Ammon's horn (tissue), 1 donor: Measurements from ENCODE around the gene MPEG1.

Experiments used
- DNase-seq: peaks from one replicate; pipeline ENCODE4 v3.0.0-alpha.2; 2016; ENCODE audit warnings: low spot score

The MPEG1 gene

GRCh38 chr11:59188954-59189353 is 23.8 kb downstream of the MPEG1 start:
- DNase-seq = no peak

DNA sequence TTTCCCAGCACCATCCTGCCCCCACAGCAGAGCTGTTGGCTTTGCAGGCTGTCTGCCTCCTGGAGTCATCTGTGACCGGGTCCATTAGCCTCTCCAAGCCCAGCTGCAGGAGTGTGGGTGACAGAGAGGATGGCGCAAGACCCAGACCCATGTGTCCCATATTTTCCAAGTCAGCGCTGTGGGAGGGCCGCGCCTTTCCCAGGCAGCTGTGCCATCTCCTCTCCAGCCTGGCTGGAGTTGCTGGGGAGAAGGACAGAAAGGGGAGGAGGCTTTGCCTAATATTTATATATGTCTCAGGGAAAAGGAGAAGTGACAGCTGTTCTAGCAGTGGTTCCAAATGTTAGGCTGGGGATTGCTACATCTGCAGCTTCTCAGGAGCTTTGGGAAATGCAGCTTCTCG is 25.1 kb downstream of the MPEG1 start:
- no peak for DNase-seq

DNA sequence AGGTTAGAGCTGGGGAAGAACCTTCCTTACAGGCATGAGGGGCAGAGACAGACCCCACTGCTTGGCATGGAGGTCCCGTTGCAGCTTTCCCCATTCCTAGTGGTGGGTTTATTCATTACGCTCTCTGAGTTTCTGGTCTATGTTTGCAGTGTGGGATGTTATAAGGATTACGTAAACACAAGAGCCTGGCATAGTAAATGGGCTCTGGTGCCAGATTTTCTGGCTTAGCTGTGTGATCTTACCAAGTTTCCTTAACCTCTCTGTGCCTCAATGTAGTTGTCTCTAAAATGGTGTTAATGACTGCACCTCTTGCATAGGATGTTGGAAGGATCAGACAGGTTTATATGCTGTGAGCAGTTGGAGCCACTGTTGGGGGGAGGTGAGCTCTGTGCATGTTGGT is 25.7 kb downstream of the MPEG1 start:
- no peak for DNase-seq

- DNase-seq = peak; percentile 51
Observed at GRCh38 chr11:59186130-59186594, 26.6 kb downstream of the MPEG1 start.

GRCh38 chr11:59185386-59185945 is 27.3 kb downstream of the MPEG1 start:
- no peak for DNase-seq

GRCh38 chr11:59184691-59185339 is 27.9 kb downstream of the MPEG1 start:
- DNase-seq = no peak

DNA sequence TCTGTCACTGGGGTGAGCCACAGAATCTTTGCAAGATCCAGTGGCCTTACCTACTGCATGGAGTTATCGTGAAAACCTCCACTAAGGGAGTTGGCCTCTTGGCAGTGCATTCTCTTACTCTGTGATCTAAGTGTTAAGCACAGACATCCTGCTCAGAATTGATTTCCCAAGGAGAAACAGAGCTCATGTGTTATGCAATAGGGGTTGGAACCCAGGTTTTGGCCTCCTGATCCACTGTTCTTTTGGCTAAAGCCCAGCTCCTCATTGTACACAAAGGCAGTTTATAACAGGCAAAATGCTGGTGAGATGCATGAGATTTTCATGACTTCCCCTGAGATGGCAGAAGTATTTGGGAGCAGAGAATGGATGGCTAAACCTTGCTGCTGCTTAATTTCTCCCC is 29.0 kb downstream of the MPEG1 start:
- no peak for DNase-seq

DNA sequence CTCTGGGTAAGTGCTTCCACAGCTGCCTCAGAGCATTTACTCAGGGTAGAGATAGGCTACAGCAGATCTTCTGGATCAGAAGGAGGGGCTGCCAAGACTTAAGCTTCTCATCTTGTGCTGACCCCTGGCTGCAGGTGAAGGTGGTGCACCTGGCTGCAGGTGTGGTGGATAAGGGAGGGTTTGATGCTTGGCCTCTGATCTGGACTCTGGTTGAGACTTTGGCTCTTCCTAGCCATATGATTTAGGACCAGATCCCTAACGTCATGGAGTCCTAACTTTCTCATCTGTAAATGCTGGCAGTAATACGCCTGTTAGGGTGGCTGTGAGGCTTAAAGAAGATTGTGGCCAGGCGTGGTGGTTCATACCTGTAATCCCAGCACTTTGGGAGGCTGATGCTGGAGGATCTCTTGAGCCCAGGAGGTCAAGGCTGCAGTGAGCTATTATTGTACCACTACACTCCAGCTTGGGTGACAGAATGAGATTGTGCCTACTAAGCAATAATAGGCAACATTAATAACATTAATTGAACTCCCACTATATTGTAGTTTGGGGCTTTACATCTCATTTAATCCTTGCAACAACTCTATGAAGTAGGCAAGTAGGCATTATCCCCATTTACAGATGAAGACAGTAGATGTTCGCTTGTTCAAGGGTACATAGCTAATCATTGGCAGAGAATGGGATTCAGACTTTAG is 30.1 kb downstream of the MPEG1 start:
- no peak for DNase-seq

GRCh38 chr11:59181746-59182456 is 30.8 kb downstream of the MPEG1 start:
- no peak for DNase-seq

DNA sequence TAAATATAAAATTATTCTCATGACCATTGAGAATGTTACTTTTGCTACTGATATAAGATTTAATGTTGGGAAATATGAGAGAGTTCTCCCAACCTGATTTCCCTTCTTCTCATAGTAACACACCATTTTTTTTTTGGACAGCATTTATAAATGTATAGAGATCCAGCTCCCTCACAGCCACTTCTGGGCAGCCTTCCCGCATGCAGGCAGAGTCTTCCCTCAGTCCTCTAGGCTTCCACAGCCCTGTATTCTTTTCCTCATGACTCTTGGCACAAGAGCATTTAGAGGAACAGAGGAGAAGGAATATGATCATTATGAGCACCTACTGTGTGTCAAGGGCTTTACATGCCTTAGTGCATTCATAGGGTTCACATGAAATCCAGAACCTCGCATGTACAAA is 31.8 kb downstream of the MPEG1 start:
- DNase-seq = no peak

DNA sequence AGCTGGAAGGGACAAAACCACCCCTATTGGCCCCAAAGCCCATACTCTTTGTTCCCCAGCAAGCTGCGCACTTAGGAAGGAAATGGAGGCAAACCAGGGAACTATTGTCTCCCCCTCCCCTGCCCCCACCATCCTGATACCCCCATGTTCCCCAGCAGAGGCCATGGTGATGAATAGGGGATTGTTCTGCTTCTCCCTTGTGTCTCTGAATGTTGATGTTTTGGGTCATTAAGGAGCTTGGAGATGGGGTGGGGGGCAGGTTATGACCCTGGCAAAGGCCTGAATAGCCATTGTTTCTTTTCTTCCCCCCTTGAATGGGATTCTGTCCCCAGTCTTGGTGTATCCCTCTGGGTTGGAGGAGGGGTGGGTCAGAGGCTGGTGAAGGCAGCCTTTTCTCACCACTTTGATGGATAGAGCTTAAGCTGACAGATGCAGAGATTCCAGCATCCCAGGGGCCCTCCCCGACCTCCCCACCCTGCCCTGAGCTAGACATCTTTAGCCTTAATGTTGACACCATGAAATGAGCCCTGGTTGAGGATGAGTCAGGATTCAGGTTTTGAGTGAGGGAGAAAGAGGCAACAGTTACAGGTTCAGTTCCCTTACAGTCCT is 32.5 kb downstream of the MPEG1 start:
- peak; percentile 71 for DNase-seq

- no peak for DNase-seq
Observed at GRCh38 chr11:59179121-59179520, 33.6 kb downstream of the MPEG1 start.

GRCh38 chr11:59178402-59178801 is 34.3 kb downstream of the MPEG1 start:
- no peak for DNase-seq

DNA sequence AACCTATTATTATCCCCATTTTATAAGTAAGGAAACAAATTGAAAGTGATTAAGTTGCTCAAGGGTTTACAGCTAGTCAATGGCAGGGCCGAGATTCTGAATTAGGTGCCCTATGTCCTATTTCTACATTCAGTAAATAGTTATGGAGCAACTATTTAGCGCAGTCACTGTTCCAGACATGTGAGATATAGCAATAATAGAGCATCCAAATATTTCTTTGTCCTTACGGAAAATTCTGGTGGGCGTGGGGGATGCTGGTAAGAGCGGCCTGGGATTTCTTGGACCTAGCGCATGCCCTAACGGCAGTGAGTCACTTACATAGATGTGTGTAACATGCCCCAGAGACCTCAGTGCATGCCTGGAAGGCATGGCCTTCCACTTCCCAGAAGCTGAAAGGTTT is 36.4 kb downstream of the MPEG1 start:
- DNase-seq = no peak

DNA sequence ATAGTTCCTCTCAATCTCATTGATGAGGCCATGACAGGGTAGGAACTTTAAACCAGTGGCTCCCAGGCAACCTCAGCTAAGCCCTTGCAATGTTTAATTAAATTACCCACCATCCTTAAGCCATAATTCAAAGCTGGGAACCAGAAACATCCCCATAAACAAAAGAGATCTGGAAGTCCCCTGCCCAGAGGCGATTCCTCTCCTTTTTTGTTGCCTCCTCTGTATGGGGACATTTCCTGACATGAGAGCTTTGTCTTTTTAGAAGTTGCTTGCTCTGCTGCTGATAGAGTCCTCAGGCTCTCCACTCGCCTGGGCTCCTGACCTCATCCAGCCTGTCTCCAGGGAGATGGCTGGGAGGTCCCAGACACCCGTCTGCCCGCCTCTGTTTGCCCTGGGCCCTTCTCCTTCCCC is 37.6 kb downstream of the MPEG1 start:
- DNase-seq = no peak

- no peak for DNase-seq
Observed at GRCh38 chr11:59174664-59175033, 38.1 kb downstream of the MPEG1 start.

- DNase-seq = no peak
Observed at GRCh38 chr11:59173964-59174663, 38.6 kb downstream of the MPEG1 start.

DNA sequence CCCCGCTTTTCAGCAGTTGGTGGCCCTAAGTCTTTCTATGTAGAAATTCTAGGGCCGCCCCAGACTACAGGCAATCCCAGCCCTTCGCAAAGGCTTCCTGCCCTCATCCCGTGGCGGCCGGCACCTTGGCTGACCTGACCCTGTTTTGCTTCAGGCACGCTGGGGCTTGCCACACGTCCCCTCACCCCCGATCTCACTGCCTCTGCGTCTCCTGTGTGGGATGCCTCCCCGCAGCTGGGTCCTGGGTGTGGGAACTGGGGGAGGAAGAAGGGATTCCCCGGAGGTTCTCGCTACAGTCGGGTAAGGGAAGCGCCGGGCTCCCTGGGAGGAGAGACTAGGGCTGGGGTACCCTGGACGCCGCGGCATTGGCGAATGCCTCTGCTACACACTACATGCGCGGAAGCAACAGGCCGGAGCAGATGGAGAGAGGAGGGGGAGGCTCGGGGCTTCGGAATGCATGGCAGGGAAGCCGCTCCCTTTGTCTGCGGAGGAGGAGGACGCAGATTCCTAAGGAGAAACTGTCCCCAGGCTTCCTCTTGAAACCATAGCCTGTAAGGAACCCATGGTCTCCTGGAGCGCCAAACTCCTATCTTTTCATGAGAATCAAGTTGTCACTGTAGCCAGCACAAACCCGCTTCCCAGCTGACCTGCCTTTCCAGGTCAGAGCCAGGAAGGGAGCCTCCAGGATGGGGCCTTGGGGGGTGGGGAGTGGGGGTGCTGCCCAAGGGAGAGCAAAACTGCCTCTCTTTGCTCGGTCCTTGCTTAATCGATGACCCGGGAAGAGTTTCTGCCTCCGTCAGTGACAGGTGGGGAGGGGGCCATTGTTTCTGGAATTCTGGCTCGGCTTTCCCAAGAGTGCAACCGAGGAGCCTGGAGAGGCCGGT is 39.4 kb downstream of the MPEG1 start:
- DNase-seq = peak; percentile 60

- DNase-seq = no peak
Observed at GRCh38 chr11:59172345-59173079, 40.2 kb downstream of the MPEG1 start.
